T-cell (primary cell): ENCODE measurements around the gene MOCOS. TPM values are rescaled to one million over a fixed set of nuclear protein-coding genes. Genes with fewer than 3 reads are reported as not detected.
A peak's percentile ranks its signal among the peaks of the same experiment; 100 is the strongest.

Experiments used
- ATAC-seq, 4 experiments: fragments of 200-7000 bp in 3 of 4; fragments of 150-1000 bp in 1 of 4; cut with Tn5 transposase; replicated peaks in 1 of 4; 1 replicate in 3 of 4; 2 replicates in 1 of 4; pipeline ENCODE4 v1.10.0; 2021; ENCODE audit warnings: moderate library complexity in 3 of 4, mild to moderate bottlenecking in 2 of 4, moderate number of reproducible peaks in 1 of 4
- CTCF ChIA-PET, 2 donors: fragments of 300-600 bp; sonication (Branson Sonifier 250); formaldehyde crosslinking; loops; one replicate each; lab custom pipeline; 2022; ENCODE audit warnings: antibody characterized with exemption in 2 of 2; lab: Charles Lee
- POLR2A ChIA-PET, 2 donors: fragments of 300-600 bp; sonication (Branson Sonifier 250); formaldehyde crosslinking; loops; one replicate each; lab custom pipeline; 2022; ENCODE audit warnings: antibody characterized with exemption in 2 of 2; lab: Charles Lee
- DNase-seq, 35 experiments: peaks; one replicate each; pipeline versions ENCODE4 v3.0.0 to v3.0.0-alpha.2; 2013 to 2023
- H3K27ac ChIP-seq: one replicate; pipeline ENCODE4 v1.5.1; 2013; ENCODE audit warnings: low read length
- H3K27me3 ChIP-seq, 2 experiments: replicated peaks in 1 of 2; 1 replicate in 1 of 2; 2 replicates in 1 of 2; pipeline versions ENCODE4 v1.6.1 to v1.7.0; 2013; ENCODE audit warnings: low read length in 1 of 2, mixed read lengths in 1 of 2; ENCODE audit not compliant: control insufficient read depth in 2 of 2, insufficient read depth in 2 of 2; ENCODE audit errors: extremely low read depth in 1 of 2
- H3K36me3 ChIP-seq, 2 donors: 1 replicate in 1 of 2; 2 replicates in 1 of 2; pipeline versions ENCODE4 v1.6.1 to v1.7.0; 2013; ENCODE audit warnings: low read length in 1 of 2; ENCODE audit not compliant: control insufficient read depth in 2 of 2, insufficient read depth in 1 of 2; ENCODE audit errors: extremely low read depth in 1 of 2
- H3K4me1 ChIP-seq, 2 experiments: 1 replicate in 1 of 2; 2 replicates in 1 of 2; pipeline versions ENCODE4 v1.6.1 to v1.7.0; 2013; ENCODE audit warnings: low read length in 2 of 2, mixed read lengths in 1 of 2; ENCODE audit not compliant: insufficient read depth in 2 of 2, control insufficient read depth in 1 of 2; ENCODE audit errors: extremely low read depth in 1 of 2
- H3K4me3 ChIP-seq, 2 donors: 1 replicate in 1 of 2; 2 replicates in 1 of 2; pipeline versions ENCODE4 v1.5.1 to v1.7.0; 2013; ENCODE audit warnings: mild to moderate bottlenecking in 2 of 2, low read length in 1 of 2, moderate library complexity in 1 of 2; ENCODE audit not compliant: control insufficient read depth in 1 of 2; ENCODE audit errors: extremely low read depth in 1 of 2
- H3K9me3 ChIP-seq: 2 replicates; pipeline ENCODE4 v1.7.0; 2013
- H3K27ac Mint-ChIP-seq, 2 donors: one replicate each; pipeline ENCODE4 v1.8.0; 2020 to 2021; ENCODE audit warnings: mild to moderate bottlenecking in 2 of 2, mixed read lengths in 2 of 2
- H3K27me3 Mint-ChIP-seq, 2 donors: one replicate each; pipeline ENCODE4 v1.8.0; 2021 to 2022; ENCODE audit warnings: mixed read lengths in 2 of 2
- H3K36me3 Mint-ChIP-seq: one replicate; pipeline ENCODE4 v1.8.0; 2021; ENCODE audit warnings: mixed read lengths
- H3K4me1 Mint-ChIP-seq, 3 donors: one replicate each; pipeline ENCODE4 v1.8.0; 2020 to 2022; ENCODE audit warnings: mixed read lengths in 3 of 3, mild to moderate bottlenecking in 1 of 3
- H3K4me3 Mint-ChIP-seq, 3 donors: one replicate each; pipeline ENCODE4 v1.8.0; 2020 to 2022; ENCODE audit warnings: mild to moderate bottlenecking in 3 of 3, mixed read lengths in 3 of 3, moderate library complexity in 3 of 3
- H3K9me3 Mint-ChIP-seq, 3 donors: one replicate each; pipeline ENCODE4 v1.8.0; 2020 to 2022; ENCODE audit warnings: mixed read lengths in 3 of 3
- WGBS: methylation state at CpG from one replicate; pipeline ENCODE4 v1.1.5; 2013; ENCODE audit warnings: missing lambda C conversion rate; ENCODE audit not compliant: insufficient coverage; 5-methylcytosine and 5-hydroxymethylcytosine counted together
- total RNA-seq, 35 experiments: library from RNA in 6 of 35; stranded (reverse) in 6 of 35; fragments of 120-200 nt in 1 of 35; gene quantifications; one replicate each; pipeline versions ENCODE4 v1.2.1 to v1.2.4 and lab custom pipeline; 2013 to 2026

The MOCOS gene
- under 1 TPM; 0.05 to 0.47 (median 0.16) TPM for total RNA-seq
- total RNA-seq (2013), result 0.06 TPM
- total RNA-seq (lab: John Stamatoyannopoulos, UW), result 0 to 0.49 (median 0.13) reads per million in 29 experiments

DNA sequence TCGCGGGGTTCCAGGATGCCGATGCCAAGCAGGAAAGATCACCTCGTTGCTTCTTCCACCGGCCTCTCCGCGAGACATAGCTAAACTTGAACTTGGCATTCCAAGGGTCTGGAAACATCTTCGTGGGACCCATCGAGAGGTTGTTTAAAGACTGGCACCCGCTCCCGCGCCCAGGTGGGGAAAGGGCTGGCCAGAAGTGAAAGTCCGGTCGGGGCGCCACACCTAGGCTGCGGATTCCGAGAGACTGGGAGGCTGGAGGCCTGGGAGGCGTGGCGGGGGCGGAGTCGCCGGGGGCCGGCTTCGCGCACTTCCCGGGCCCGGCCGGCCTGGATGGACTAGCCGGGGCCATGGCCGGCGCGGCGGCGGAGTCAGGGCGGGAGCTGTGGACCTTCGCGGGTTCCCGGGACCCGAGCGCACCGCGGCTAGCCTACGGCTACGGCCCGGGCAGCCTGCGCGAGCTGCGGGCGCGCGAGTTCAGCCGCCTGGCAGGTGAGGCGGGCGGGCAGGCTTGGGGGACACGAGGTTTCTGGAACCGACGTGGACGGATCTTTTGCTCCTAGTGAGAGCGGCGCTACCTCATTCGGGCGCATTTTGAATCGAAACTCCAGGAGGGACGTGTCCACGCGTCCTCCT, at the start of gene MOCOS:
Gene MOCOS, plus strand, starts transcription at position 305 of the 633 bp plus-strand sequence. Its CDS starts 43 bp downstream, at position 348.
- peak within 1 kb of the TSS; percentile 78 to 91 for H3K4me3 ChIP-seq
- H3K36me3 ChIP-seq, result no peaks in the 10 kb centered on the region
- H3K4me1 ChIP-seq, result peaks cover 0 to 20% of the 10 kb centered on the region in 2 experiments
- Mint-ChIP-seq H3K27me3 (peaks cover 20 to 24% of the 10 kb centered on the region in 2 donors), H3K4me1 (peaks cover 13 to 15% (median 14%) of the 10 kb centered on the region in 3 donors), H3K27ac (no peak within 1 kb of the TSS), H3K36me3 (no peaks in the 10 kb centered on the region), H3K9me3 (no peaks in the 10 kb centered on the region), H3K4me3 (peak within 1 kb of the TSS; percentile 78 to 83 (median 80))
- peak; percentile 65 to 79 (median 71) for ATAC-seq
- peak in 22 of 35 experiments; percentile 3 to 42 (median 22) for DNase-seq
- ChIA-PET POLR2A (no interaction called here), CTCF (interaction anchor here in 1 of 2 donors (1.1 kb wide), 1 partner anchor 53 kb away, joined by 3 read pairs; no protein-coding TSS in a partner anchor)
- no peaks in the 10 kb centered on the region for H3K9me3 ChIP-seq
- 1% methylated on average over 66 of the region's 66 CpGs for WGBS
- H3K27ac ChIP-seq, result no peak within 1 kb of the TSS
- H3K27me3 ChIP-seq, result peaks cover 2 to 28% of the 10 kb centered on the region in 2 experiments

DNA sequence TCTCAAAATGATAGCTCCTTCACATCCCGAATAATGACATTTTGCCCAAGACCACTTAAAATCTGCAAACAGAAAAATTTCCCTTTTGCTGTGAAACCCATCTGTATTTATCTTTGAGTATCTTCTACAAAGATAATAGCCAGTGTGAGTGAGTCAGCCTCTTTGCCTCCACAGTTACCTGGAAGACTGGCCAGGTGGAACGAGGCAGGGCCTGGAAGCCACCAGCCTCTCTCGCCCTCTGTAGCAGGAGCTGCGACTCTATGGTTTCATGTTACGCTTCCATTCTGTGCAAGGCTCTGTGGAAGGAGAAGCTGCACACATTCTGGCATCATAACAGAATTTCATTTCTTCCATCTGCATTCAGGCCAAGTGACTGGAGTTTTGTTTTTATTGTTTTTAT, 48.1 kb upstream of the MOCOS start:
- no peak overlapping the region for H3K27ac Mint-ChIP-seq
- H3K9me3 Mint-ChIP-seq, result no peaks in the 10 kb centered on the region
- DNase-seq (no peak), ATAC-seq (no peak)
- H3K9me3 ChIP-seq, result no peaks in the 10 kb centered on the region
- H3K27me3 ChIP-seq, result no peaks in the 10 kb centered on the region
- H3K36me3 ChIP-seq, result peaks cover 5 to 81% of the 10 kb centered on the region in 2 donors
- no peaks in the 10 kb centered on the region for H3K4me1 ChIP-seq
- no peak overlapping the region for H3K4me3 ChIP-seq
- peaks cover 48% of the 10 kb centered on the region for H3K36me3 Mint-ChIP-seq
- CTCF ChIA-PET, result interaction anchor here in 1 of 2 donors (0.5 kb wide), 1 partner anchor 121 kb away, joined by 3 read pairs; no protein-coding TSS in a partner anchor
- 83% methylated on average over 1 of the region's 5 CpGs for WGBS
- peaks cover 9 to 32% (median 25%) of the 10 kb centered on the region in 3 donors for H3K4me1 Mint-ChIP-seq
- no peaks in the 10 kb centered on the region for H3K27me3 Mint-ChIP-seq
- POLR2A ChIA-PET, result interaction anchor here in 1 of 2 donors (0.7 to 1.1 kb wide), 2 partner anchors 12 to 28 kb away, joined by 3 read pairs; no protein-coding TSS in a partner anchor
- no peak overlapping the region for H3K27ac ChIP-seq
- H3K4me3 Mint-ChIP-seq, result no peak overlapping the region

GRCh38 chr18:36141576-36141975, 45.7 kb upstream of the MOCOS start:
- Histone ChIP-seq H3K27ac (no peak overlapping the region), H3K9me3 (no peaks in the 10 kb centered on the region), H3K4me3 (no peak overlapping the region), H3K4me1 (no peaks in the 10 kb centered on the region), H3K27me3 (no peaks in the 10 kb centered on the region), H3K36me3 (peaks cover 5 to 91% of the 10 kb centered on the region in 2 donors)
- ChIA-PET POLR2A (interaction anchor here (0.6 to 0.7 kb wide), 3 partner anchors 8 to 125 kb away, joined by 3 to 9 read pairs (median 7); no protein-coding TSS in a partner anchor), CTCF (interaction anchor here in 1 of 2 donors (0.7 kb wide), 2 partner anchors 145 to 1789 kb away, joined by 6 read pairs; no protein-coding TSS in a partner anchor)
- peaks cover 0 to 18% (median 11%) of the 10 kb centered on the region in 3 donors for H3K4me1 Mint-ChIP-seq
- no peaks in the 10 kb centered on the region for H3K9me3 Mint-ChIP-seq
- no peaks in the 10 kb centered on the region for H3K27me3 Mint-ChIP-seq
- ATAC-seq (no peak), DNase-seq (no peak)
- H3K27ac Mint-ChIP-seq, result no peak overlapping the region
- no peak overlapping the region for H3K4me3 Mint-ChIP-seq
- WGBS, result 100% methylated on average over 1 of the region's 4 CpGs
- peaks cover 59% of the 10 kb centered on the region for H3K36me3 Mint-ChIP-seq

GRCh38 chr18:36142751-36143150, 44.5 kb upstream of the MOCOS start:
- Mint-ChIP-seq H3K4me1 (peaks cover 0 to 10% (median 7%) of the 10 kb centered on the region in 3 donors), H3K27ac (no peak overlapping the region), H3K36me3 (peaks cover 58% of the 10 kb centered on the region), H3K4me3 (no peak overlapping the region), H3K27me3 (no peaks in the 10 kb centered on the region), H3K9me3 (no peaks in the 10 kb centered on the region)
- H3K36me3 ChIP-seq, result peaks cover 5 to 91% of the 10 kb centered on the region in 2 donors
- ChIA-PET CTCF (interaction anchor here in 1 of 2 donors (0.7 kb wide), 1 partner anchor 20 kb away, joined by 3 read pairs; no protein-coding TSS in a partner anchor), POLR2A (no interaction called here)
- H3K4me3 ChIP-seq, result no peak overlapping the region
- H3K4me1 ChIP-seq, result no peaks in the 10 kb centered on the region
- no CpG with 5 or more reads among the region's 3 CpGs for WGBS
- ATAC-seq (no peak), DNase-seq (no peak)
- no peaks in the 10 kb centered on the region for H3K27me3 ChIP-seq
- no peaks in the 10 kb centered on the region for H3K9me3 ChIP-seq
- no peak overlapping the region for H3K27ac ChIP-seq

- DNase-seq (no peak), ATAC-seq (no peak)
- H3K27ac Mint-ChIP-seq, result no peak overlapping the region
- Histone ChIP-seq H3K27me3 (no peaks in the 10 kb centered on the region), H3K4me1 (no peaks in the 10 kb centered on the region), H3K4me3 (no peak overlapping the region), H3K36me3 (peaks cover 5 to 91% of the 10 kb centered on the region in 2 donors), H3K27ac (no peak overlapping the region), H3K9me3 (no peaks in the 10 kb centered on the region)
- peaks cover 0 to 7% (median 6%) of the 10 kb centered on the region in 3 donors for H3K4me1 Mint-ChIP-seq
- POLR2A ChIA-PET, result no interaction called here
- H3K9me3 Mint-ChIP-seq, result no peaks in the 10 kb centered on the region
- H3K27me3 Mint-ChIP-seq, result no peaks in the 10 kb centered on the region
- peaks cover 54% of the 10 kb centered on the region for H3K36me3 Mint-ChIP-seq
- WGBS, result no CpG with 5 or more reads among the region's 2 CpGs
- no peak overlapping the region for H3K4me3 Mint-ChIP-seq
- CTCF ChIA-PET, result interaction anchor here in 1 of 2 donors (0.6 to 0.7 kb wide), 3 partner anchors 20 to 687 kb away, joined by 3 to 5 read pairs (median 4); no protein-coding TSS in a partner anchor
Measured at GRCh38 chr18:36143391-36143790, 43.9 kb upstream of the MOCOS start.

DNA sequence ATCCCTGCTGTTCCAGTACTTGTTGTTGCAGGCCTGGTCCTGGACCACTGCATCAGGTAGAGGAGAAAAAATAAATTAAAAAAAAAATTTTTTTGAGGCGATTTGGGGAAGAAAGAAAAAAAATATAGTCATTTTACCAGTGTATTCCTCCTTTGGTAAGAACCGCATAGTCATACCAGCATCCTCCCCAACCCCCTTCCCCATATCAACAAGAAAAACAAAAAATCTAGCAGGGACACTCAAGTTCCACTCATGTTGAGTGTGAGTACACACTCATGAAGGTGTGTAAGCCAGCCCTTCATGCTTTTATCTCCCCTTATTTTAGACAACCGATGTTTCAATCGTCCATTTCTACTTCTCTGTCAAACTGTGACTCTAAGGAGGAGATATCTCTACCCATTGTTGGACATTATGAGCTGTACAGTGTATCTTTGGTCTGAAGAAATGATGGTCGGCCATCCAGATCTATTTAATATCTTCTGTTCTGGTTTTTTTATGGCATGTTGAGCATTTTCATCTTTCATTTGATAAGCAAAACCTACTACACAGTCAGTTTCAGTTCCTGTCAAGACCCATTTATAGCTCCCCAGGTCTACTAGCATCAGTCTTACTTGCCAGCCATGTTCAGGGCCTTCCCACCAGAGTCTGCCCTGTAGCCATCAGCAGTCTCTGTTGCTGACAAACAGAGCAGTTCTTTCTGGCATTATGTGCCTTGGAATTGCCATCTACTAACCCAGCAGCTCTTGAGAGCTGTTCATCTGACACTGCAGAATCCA, 37.6 kb upstream of the MOCOS start:
- WGBS, result no CpG with 5 or more reads among the region's 5 CpGs
- no peak overlapping the region for H3K27ac ChIP-seq

More for the DNA sequence above, 37.6 kb upstream of the MOCOS start:
- no peak overlapping the region for H3K27ac Mint-ChIP-seq
- H3K4me3 ChIP-seq, result no peak overlapping the region
- no peak overlapping the region for H3K4me3 Mint-ChIP-seq
- peaks cover 60% of the 10 kb centered on the region for H3K36me3 Mint-ChIP-seq
- DNase-seq (no peak), ATAC-seq (no peak)
- peaks cover 5 to 19% (median 13%) of the 10 kb centered on the region in 3 donors for H3K4me1 Mint-ChIP-seq
- POLR2A ChIA-PET, result interaction anchor here (0.5 to 0.6 kb wide), 2 partner anchors 8 to 26 kb away, joined by 3 read pairs; no protein-coding TSS in a partner anchor
- H3K27me3 Mint-ChIP-seq, result no peaks in the 10 kb centered on the region
- CTCF ChIA-PET, result no interaction called here
- peaks cover 6 to 89% of the 10 kb centered on the region in 2 donors for H3K36me3 ChIP-seq
- H3K27me3 ChIP-seq, result no peaks in the 10 kb centered on the region
- H3K9me3 ChIP-seq, result no peaks in the 10 kb centered on the region
- no peaks in the 10 kb centered on the region for H3K4me1 ChIP-seq
- H3K9me3 Mint-ChIP-seq, result no peaks in the 10 kb centered on the region
